ENCODE results near the gene IL34.

GRCh38 chr16:70692130-70692872 is 45.9 kb downstream of the IL34 start:
- TF ChIP-seq CTCF (IDR thresholded peaks at IDR 0.05) (no peak), POLR2AphosphoS5 (IDR thresholded peaks at IDR 0.05; ENCODE audit: insufficient read depth in 1 of 2, low read depth in 1 of 2) (peak in 1 of 2 donors; percentile 62)

All from vagina (tissue), 2 donors.